GM23338 (cell line): ENCODE data around the gene RIC8B. TPM values are rescaled to one million over a fixed set of nuclear protein-coding genes. Genes with fewer than 3 reads are reported as not detected.

Experiments used
- EZH2 ChIP-seq: fragments of 200-600 bp; sonication (generic); IDR thresholded peaks from one replicate; pipeline ENCODE4 v1.8.0; 2017; ENCODE audit warnings: antibody characterized with exemption, mild to moderate bottlenecking, low read depth; ENCODE audit not compliant: unreplicated experiment
- NANOG ChIP-seq: IDR thresholded peaks from 2 replicates; pipeline ENCODE4 v1.6.1; 2016; ENCODE audit warnings: antibody characterized with exemption, borderline replicate concordance
- STAT1 ChIP-seq: IDR thresholded peaks from one replicate; pipeline ENCODE4 v1.6.1; 2016; ENCODE audit warnings: antibody characterized with exemption; ENCODE audit not compliant: unreplicated experiment
- ZNF114 ChIP-seq: fragments of 250-450 bp; sonication (Bioruptor Pico); IDR thresholded peaks from 2 replicates; pipeline ENCODE4 v1.5.0; 2020; ENCODE audit warnings: mild to moderate bottlenecking, moderate library complexity
- polyA plus RNA-seq: library from polyadenylated mRNA; unstranded; fragments of >200 nt; fragmentation: Nextera tagmentation; extraction: Ambion mirVana; gene quantifications from 2 replicates; pipeline ENCODE4 v1.2.1, GENCODE V29; 2016
- total RNA-seq: library from RNA; depleted of rRNA; stranded (reverse); fragments of >200 nt; shearing (Covaris generic); gene quantifications from 2 replicates; pipeline ENCODE4 v1.2.3, GENCODE V29; 2014
- TF ChIP-seq, protein P1 (sequence below): fragments of 250-450 bp; sonication (Bioruptor Pico); IDR thresholded peaks from 2 replicates; pipeline ENCODE4 v1.5.0; 2020; ENCODE audit warnings: mild to moderate bottlenecking, moderate library complexity
- TF ChIP-seq, protein P2 (sequence below): IDR thresholded peaks from one replicate; pipeline ENCODE4 v1.6.1; 2018; ENCODE audit warnings: antibody characterized with exemption; ENCODE audit not compliant: unreplicated experiment
- TF ChIP-seq, protein P3 (sequence below): IDR thresholded peaks from 2 replicates; pipeline ENCODE4 v1.6.1; 2016; ENCODE audit warnings: antibody characterized with exemption

RIC8B gene
- total and polyA plus RNA-seq, 2 experiments from 2014 or later = 12.3 to 25.5 TPM

DNA sequence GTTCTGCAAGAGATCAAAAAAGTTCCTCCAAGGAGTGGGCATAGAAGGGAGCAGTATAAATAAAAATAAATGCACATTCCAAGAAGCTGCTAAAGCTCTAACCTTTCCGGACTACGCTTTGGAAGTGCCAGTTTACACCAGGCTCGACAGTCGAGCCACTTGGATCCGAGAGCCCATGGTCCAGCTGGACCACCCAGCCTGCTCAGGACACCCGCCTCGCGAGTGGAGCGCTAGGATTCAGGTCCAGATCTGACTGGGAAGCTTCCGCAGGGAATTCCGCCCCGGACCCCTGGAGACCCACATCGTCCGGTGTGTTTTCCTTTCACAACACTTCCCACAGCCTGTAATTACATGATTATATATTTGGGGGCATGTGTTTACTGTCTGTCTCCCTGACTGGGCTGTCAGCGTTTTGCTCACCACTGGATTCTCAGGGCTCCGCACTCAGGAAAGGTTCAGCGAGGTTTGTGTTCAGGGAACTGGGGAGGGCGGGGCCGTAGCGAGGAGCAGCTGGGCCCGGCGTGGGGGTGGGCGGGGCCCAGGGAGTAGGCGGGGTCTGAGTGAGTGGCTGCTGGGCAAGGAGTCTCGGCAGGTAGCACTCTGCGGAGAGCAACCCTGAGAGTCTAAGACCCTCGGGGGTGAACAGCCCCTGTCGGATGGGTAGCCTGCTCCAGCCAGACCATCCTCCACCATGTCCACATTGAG lies 128.9 kb downstream of the RIC8B start (continued):
- TF ChIP-seq, protein P1, sequence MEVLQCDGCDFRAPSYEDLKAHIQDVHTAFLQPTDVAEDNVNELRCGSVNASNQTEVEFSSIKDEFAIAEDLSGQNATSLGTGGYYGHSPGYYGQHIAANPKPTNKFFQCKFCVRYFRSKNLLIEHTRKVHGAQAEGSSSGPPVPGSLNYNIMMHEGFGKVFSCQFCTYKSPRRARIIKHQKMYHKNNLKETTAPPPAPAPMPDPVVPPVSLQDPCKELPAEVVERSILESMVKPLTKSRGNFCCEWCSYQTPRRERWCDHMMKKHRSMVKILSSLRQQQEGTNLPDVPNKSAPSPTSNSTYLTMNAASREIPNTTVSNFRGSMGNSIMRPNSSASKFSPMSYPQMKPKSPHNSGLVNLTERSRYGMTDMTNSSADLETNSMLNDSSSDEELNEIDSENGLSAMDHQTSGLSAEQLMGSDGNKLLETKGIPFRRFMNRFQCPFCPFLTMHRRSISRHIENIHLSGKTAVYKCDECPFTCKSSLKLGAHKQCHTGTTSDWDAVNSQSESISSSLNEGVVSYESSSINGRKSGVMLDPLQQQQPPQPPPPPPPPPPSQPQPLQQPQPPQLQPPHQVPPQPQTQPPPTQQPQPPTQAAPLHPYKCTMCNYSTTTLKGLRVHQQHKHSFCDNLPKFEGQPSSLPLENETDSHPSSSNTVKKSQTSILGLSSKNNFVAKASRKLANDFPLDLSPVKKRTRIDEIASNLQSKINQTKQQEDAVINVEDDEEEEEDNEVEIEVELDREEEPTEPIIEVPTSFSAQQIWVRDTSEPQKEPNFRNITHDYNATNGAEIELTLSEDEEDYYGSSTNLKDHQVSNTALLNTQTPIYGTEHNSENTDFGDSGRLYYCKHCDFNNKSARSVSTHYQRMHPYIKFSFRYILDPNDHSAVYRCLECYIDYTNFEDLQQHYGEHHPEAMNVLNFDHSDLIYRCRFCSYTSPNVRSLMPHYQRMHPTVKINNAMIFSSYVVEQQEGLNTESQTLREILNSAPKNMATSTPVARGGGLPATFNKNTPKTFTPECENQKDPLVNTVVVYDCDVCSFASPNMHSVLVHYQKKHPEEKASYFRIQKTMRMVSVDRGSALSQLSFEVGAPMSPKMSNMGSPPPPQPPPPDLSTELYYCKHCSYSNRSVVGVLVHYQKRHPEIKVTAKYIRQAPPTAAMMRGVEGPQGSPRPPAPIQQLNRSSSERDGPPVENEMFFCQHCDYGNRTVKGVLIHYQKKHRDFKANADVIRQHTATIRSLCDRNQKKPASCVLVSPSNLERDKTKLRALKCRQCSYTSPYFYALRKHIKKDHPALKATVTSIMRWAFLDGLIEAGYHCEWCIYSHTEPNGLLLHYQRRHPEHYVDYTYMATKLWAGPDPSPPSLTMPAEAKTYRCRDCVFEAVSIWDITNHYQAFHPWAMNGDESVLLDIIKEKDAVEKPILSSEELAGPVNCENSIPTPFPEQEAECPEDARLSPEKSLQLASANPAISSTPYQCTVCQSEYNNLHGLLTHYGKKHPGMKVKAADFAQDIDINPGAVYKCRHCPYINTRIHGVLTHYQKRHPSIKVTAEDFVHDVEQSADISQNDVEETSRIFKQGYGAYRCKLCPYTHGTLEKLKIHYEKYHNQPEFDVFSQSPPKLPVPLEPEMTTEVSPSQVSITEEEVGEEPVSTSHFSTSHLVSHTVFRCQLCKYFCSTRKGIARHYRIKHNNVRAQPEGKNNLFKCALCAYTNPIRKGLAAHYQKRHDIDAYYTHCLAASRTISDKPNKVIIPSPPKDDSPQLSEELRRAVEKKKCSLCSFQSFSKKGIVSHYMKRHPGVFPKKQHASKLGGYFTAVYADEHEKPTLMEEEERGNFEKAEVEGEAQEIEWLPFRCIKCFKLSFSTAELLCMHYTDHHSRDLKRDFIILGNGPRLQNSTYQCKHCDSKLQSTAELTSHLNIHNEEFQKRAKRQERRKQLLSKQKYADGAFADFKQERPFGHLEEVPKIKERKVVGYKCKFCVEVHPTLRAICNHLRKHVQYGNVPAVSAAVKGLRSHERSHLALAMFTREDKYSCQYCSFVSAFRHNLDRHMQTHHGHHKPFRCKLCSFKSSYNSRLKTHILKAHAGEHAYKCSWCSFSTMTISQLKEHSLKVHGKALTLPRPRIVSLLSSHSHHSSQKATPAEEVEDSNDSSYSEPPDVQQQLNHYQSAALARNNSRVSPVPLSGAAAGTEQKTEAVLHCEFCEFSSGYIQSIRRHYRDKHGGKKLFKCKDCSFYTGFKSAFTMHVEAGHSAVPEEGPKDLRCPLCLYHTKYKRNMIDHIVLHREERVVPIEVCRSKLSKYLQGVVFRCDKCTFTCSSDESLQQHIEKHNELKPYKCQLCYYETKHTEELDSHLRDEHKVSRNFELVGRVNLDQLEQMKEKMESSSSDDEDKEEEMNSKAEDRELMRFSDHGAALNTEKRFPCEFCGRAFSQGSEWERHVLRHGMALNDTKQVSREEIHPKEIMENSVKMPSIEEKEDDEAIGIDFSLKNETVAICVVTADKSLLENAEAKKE (CRISPR knock-in tag) = no peak
- TF ChIP-seq STAT1 = no peak
- TF ChIP-seq, protein P2, sequence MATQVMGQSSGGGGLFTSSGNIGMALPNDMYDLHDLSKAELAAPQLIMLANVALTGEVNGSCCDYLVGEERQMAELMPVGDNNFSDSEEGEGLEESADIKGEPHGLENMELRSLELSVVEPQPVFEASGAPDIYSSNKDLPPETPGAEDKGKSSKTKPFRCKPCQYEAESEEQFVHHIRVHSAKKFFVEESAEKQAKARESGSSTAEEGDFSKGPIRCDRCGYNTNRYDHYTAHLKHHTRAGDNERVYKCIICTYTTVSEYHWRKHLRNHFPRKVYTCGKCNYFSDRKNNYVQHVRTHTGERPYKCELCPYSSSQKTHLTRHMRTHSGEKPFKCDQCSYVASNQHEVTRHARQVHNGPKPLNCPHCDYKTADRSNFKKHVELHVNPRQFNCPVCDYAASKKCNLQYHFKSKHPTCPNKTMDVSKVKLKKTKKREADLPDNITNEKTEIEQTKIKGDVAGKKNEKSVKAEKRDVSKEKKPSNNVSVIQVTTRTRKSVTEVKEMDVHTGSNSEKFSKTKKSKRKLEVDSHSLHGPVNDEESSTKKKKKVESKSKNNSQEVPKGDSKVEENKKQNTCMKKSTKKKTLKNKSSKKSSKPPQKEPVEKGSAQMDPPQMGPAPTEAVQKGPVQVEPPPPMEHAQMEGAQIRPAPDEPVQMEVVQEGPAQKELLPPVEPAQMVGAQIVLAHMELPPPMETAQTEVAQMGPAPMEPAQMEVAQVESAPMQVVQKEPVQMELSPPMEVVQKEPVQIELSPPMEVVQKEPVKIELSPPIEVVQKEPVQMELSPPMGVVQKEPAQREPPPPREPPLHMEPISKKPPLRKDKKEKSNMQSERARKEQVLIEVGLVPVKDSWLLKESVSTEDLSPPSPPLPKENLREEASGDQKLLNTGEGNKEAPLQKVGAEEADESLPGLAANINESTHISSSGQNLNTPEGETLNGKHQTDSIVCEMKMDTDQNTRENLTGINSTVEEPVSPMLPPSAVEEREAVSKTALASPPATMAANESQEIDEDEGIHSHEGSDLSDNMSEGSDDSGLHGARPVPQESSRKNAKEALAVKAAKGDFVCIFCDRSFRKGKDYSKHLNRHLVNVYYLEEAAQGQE = no peak
- TF ChIP-seq, protein P3, sequence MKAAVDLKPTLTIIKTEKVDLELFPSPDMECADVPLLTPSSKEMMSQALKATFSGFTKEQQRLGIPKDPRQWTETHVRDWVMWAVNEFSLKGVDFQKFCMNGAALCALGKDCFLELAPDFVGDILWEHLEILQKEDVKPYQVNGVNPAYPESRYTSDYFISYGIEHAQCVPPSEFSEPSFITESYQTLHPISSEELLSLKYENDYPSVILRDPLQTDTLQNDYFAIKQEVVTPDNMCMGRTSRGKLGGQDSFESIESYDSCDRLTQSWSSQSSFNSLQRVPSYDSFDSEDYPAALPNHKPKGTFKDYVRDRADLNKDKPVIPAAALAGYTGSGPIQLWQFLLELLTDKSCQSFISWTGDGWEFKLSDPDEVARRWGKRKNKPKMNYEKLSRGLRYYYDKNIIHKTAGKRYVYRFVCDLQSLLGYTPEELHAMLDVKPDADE = no peak
- TF ChIP-seq EZH2 = no peak
- no peak for TF ChIP-seq ZNF114 (CRISPR knock-in tag)
- no peak for TF ChIP-seq NANOG
